Measurements from ENCODE around the gene MAP2.

DNA sequence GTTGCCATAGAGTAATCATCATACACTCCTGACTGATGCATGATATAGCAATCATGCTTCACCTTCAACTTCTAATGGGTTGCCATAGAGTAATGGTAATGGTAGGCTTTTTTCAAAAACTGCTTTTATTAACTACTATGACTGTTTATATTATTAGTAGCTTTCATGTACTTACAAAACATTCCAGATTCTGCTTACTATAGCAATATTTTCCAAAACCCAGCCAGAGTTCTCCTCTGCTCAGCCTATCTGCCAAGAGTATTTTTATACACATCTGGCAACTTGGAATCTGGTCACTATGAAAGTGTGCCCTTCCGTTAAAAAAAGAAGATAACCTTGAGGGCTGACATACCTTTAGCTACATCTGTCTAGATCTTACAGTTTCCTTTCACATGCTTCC lies 342.8 kb downstream of the MAP2 start:
- TF ChIP-seq, protein P1, sequence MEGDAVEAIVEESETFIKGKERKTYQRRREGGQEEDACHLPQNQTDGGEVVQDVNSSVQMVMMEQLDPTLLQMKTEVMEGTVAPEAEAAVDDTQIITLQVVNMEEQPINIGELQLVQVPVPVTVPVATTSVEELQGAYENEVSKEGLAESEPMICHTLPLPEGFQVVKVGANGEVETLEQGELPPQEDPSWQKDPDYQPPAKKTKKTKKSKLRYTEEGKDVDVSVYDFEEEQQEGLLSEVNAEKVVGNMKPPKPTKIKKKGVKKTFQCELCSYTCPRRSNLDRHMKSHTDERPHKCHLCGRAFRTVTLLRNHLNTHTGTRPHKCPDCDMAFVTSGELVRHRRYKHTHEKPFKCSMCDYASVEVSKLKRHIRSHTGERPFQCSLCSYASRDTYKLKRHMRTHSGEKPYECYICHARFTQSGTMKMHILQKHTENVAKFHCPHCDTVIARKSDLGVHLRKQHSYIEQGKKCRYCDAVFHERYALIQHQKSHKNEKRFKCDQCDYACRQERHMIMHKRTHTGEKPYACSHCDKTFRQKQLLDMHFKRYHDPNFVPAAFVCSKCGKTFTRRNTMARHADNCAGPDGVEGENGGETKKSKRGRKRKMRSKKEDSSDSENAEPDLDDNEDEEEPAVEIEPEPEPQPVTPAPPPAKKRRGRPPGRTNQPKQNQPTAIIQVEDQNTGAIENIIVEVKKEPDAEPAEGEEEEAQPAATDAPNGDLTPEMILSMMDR (IDR thresholded peaks at IDR 0.05) = no peak
- TF ChIP-seq EP300 (IDR thresholded peaks at IDR 0.05) (no peak), POLR2AphosphoS5 (IDR thresholded peaks at IDR 0.05) (no peak)
